Activated CD8-positive, alpha-beta T cell treated with anti-CD3 and anti-CD28 coated beads for 36 hours (primary cell): ENCODE measurements around the gene PLXND1. TPM values are rescaled to one million over a fixed set of nuclear protein-coding genes. Genes with fewer than 3 reads are reported as not detected.

Source experiments
- ATAC-seq: fragments of 200-7000 bp; cut with Tn5 transposase; one replicate; pipeline ENCODE4 v1.10.0; 2021; ENCODE audit warnings: mild to moderate bottlenecking, moderate library complexity
- CTCF ChIA-PET: fragments of 350-600 bp; sonication (Branson Sonifier 250); formaldehyde crosslinking; loops from one replicate; lab custom pipeline; 2021; ENCODE audit warnings: antibody characterized with exemption; lab: Charles Lee
- POLR2A ChIA-PET: fragments of 350-600 bp; sonication (Branson Sonifier 250); formaldehyde crosslinking; loops from one replicate; lab custom pipeline; 2021; ENCODE audit warnings: antibody characterized with exemption; lab: Charles Lee
- DNase-seq: peaks from one replicate; pipeline ENCODE4 v3.0.0-alpha.2; 2020
- H3K27ac Mint-ChIP-seq: one replicate; pipeline ENCODE4 v1.8.0; 2021; ENCODE audit warnings: mild to moderate bottlenecking, mixed read lengths
- H3K27me3 Mint-ChIP-seq: one replicate; pipeline ENCODE4 v1.8.0; 2021; ENCODE audit warnings: mixed read lengths
- H3K36me3 Mint-ChIP-seq: one replicate; pipeline ENCODE4 v1.8.0; 2021; ENCODE audit warnings: low read depth, mixed read lengths
- H3K4me1 Mint-ChIP-seq: one replicate; pipeline ENCODE4 v1.8.0; 2021; ENCODE audit warnings: low read depth, mixed read lengths
- H3K4me3 Mint-ChIP-seq: one replicate; pipeline ENCODE4 v1.8.0; 2021; ENCODE audit warnings: mild to moderate bottlenecking, moderate library complexity, mixed read lengths
- H3K9me3 Mint-ChIP-seq: one replicate; pipeline ENCODE4 v1.8.0; 2021; ENCODE audit warnings: mixed read lengths
- CTCF ChIP-seq: fragments of 200-600 bp; IDR thresholded peaks from one replicate; pipeline ENCODE4 v1.8.0; 2022; ENCODE audit warnings: antibody characterized with exemption, mild to moderate bottlenecking
- intact Hi-C: fragments of 100-400 bp; cut with micrococcal nuclease; formaldehyde crosslinking; loops from one replicate; pipeline ENCODE4 v1.10.0; 2022
- total RNA-seq, 2 experiments: library from RNA; stranded (reverse); gene quantifications; one replicate each; pipeline ENCODE4 v1.2.3, GENCODE V29; 2021

Gene PLXND1
- total RNA-seq, 2 experiments from 2014 or later: 10.7 to 12.5 TPM

- CTCF ChIA-PET: interaction anchor here (1.0 to 2.4 kb wide), 2 partner anchors 192 to 301 kb away, joined by 3 to 8 read pairs; no protein-coding TSS in a partner anchor
- DNase-seq: no peak
- no peak for TF ChIP-seq CTCF
- no peak for ATAC-seq
- no peaks in the 10 kb centered on the region for H3K9me3 Mint-ChIP-seq
- H3K36me3 Mint-ChIP-seq: no peaks in the 10 kb centered on the region
- no peak overlapping the region for H3K4me3 Mint-ChIP-seq
- H3K4me1 Mint-ChIP-seq: peaks cover 3% of the 10 kb centered on the region
- H3K27me3 Mint-ChIP-seq: no peaks in the 10 kb centered on the region
- POLR2A ChIA-PET: no interaction called here
- intact Hi-C loops: no loop called here
- H3K27ac Mint-ChIP-seq: no peak overlapping the region
These were observed 26.5 kb upstream of the PLXND1 start for GRCh38 chr3:129632977-129633376.

- ChIA-PET CTCF (interaction anchor here (2.4 kb wide), 1 partner anchor 193 kb away, joined by 8 read pairs; no protein-coding TSS in a partner anchor), POLR2A (no interaction called here)
- Mint-ChIP-seq H3K4me3 (no peak overlapping the region), H3K9me3 (no peaks in the 10 kb centered on the region), H3K27ac (no peak overlapping the region), H3K27me3 (no peaks in the 10 kb centered on the region), H3K4me1 (peaks cover 7% of the 10 kb centered on the region), H3K36me3 (no peaks in the 10 kb centered on the region)
- intact Hi-C loops: no loop called here
- no peak for TF ChIP-seq CTCF
- DNase-seq (no peak), ATAC-seq (no peak)
These were observed 26.1 kb upstream of the PLXND1 start for GRCh38 chr3:129632556-129632955.

- Mint-ChIP-seq H3K4me3 (no peak overlapping the region), H3K9me3 (no peaks in the 10 kb centered on the region), H3K27ac (no peak overlapping the region), H3K4me1 (peaks cover 8% of the 10 kb centered on the region), H3K36me3 (no peaks in the 10 kb centered on the region), H3K27me3 (no peaks in the 10 kb centered on the region)
- DNase-seq: no peak
- TF ChIP-seq CTCF: no peak
- CTCF ChIA-PET: no interaction called here
- intact Hi-C loops: no loop called here
- ATAC-seq: no peak
- POLR2A ChIA-PET: no interaction called here
These were observed 25.6 kb upstream of the PLXND1 start for GRCh38 chr3:129632056-129632455.

GRCh38 chr3:129629011-129629410 lies 22.5 kb upstream of the PLXND1 start:
- TF ChIP-seq CTCF: no peak
- no peak overlapping the region for H3K4me3 Mint-ChIP-seq
- POLR2A ChIA-PET: no interaction called here
- CTCF ChIA-PET: interaction anchor here (1.0 to 4.2 kb wide), 11 partner anchors 9 to 305 kb away, joined by 3 to 29 read pairs (median 6); partner anchors contain the start of gene PLXND1
- H3K4me1 Mint-ChIP-seq: peaks cover 17% of the 10 kb centered on the region
- no peak for DNase-seq
- no peak for ATAC-seq
- no peaks in the 10 kb centered on the region for H3K27me3 Mint-ChIP-seq
- intact Hi-C loops: loop anchor here (5.0 kb wide), 2 partner anchors 198 to 303 kb away; no protein-coding TSS in a partner anchor
- no peak overlapping the region for H3K27ac Mint-ChIP-seq
- no peaks in the 10 kb centered on the region for H3K36me3 Mint-ChIP-seq
- H3K9me3 Mint-ChIP-seq: no peaks in the 10 kb centered on the region

GRCh38 chr3:129628169-129628522 lies 21.7 kb upstream of the PLXND1 start:
- ATAC-seq (no peak), DNase-seq (no peak)
- no peak for TF ChIP-seq CTCF
- Mint-ChIP-seq H3K4me3 (peak overlapping the region; percentile 96), H3K27ac (peak overlapping the region; percentile 84), H3K36me3 (no peaks in the 10 kb centered on the region), H3K9me3 (no peaks in the 10 kb centered on the region), H3K27me3 (no peaks in the 10 kb centered on the region), H3K4me1 (peaks cover 17% of the 10 kb centered on the region)
- intact Hi-C loops: loop anchor here (5.0 kb wide), 2 partner anchors 199 to 304 kb away; no protein-coding TSS in a partner anchor
- POLR2A ChIA-PET: interaction anchor here (1.2 kb wide), 1 partner anchor 21 kb away, joined by 5 read pairs; no protein-coding TSS in a partner anchor
- CTCF ChIA-PET: interaction anchor here (0.8 to 4.2 kb wide), 22 partner anchors 10 to 334 kb away, joined by 3 to 29 read pairs (median 5); partner anchors contain the start of genes PLXND1 and TMCC1
